K562 (cell line): Measurements from ENCODE around the gene PCDHGA7. TPM values are rescaled to one million over a fixed set of nuclear protein-coding genes. Genes with fewer than 3 reads are reported as not detected.

Experiments
- IRF9 ChIP-seq: fragments of 450-650 bp; IDR thresholded peaks from 2 replicates; pipeline ENCODE4 v1.6.1; 2016; ENCODE audit warnings: missing biosample characterization, missing genetic modification characterization
- LEF1 ChIP-seq: fragments of 450-650 bp; IDR thresholded peaks from 2 replicates; pipeline ENCODE4 v1.6.1; 2016; ENCODE audit warnings: mild to moderate bottlenecking
- ZNF253 ChIP-seq: fragments of 250-450 bp; sonication (Bioruptor Pico); conservative IDR thresholded peaks from 2 replicates; pipeline ENCODE4 v1.6.1; 2021; ENCODE audit warnings: mild to moderate bottlenecking
- polyA plus RNA-seq, 8 experiments: library from polyadenylated mRNA; depleted of rRNA in 4 of 8; stranded (reverse) in 5 of 8; unstranded in 3 of 8; fragments of >200 nt; fragmentation: Nextera tagmentation in 2 of 8; fragmentation: Illumina TruSeq in 1 of 8; extraction: Ambion mirVana in 2 of 8; extraction: Trizol in 1 of 8; gene quantifications; 2 replicates each; pipeline versions ENCODE4 v1.2.1 to v1.2.3, GENCODE V29; 2011 to 2014; ENCODE audit warnings: inconsistent platforms in 1 of 8, missing spikeins in 1 of 8
- total RNA-seq, 7 experiments: library from RNA; depleted of rRNA in 6 of 7; stranded (reverse); fragments of >200 nt in 6 of 7; fragmentation: Illumina TruSeq in 2 of 7; extraction: Trizol in 2 of 7; gene quantifications; 2 replicates each; pipeline versions ENCODE4 v1.2.1 to v1.2.3, GENCODE V29; 2011 to 2021; ENCODE audit warnings: low replicate concordance in 1 of 7

PCDHGA7 gene
- total and polyA plus RNA-seq, 9 of the 15 experiments (the other 6 are each of a cell fraction or from before 2014, with no cell fraction given) = 0.03 to 0.11 (median 0.06) TPM; not detected in 5

- TF ChIP-seq IRF9 (tag) = no peak
- TF ChIP-seq ZNF253 (CRISPR knock-in tag) = no peak
- TF ChIP-seq LEF1 = no peak
These were observed 51.5 kb downstream of the PCDHGA7 start (continued) for GRCh38 chr5:141434006-141434405.

Other genes starting within 250 kb of the PCDHGA7 start
Only the 7 nearest of the 36 such genes appear.
- 0.09 and 0.16 TPM in 2 replicates for gene PCDHGA5, start 18.6 kb upstream of the PCDHGA7 start, total RNA-seq (2014; rRNA removed)
- gene PCDHGA5, start 18.6 kb upstream of the PCDHGA7 start, total RNA-seq (2014; rRNA removed; fragmentation: Illumina TruSeq; extraction: Trizol) = 0.11 and 0.13 TPM in 2 replicates
- 0.14 and 0.15 TPM in 2 replicates for gene PCDHGA5, start 18.6 kb upstream of the PCDHGA7 start, total RNA-seq (2015; rRNA removed; fragmentation: Illumina TruSeq; extraction: Trizol)
- 0.13 and 0.18 TPM in 2 replicates for gene PCDHGA5, start 18.6 kb upstream of the PCDHGA7 start, total RNA-seq (2021)
- gene PCDHGA5, start 18.6 kb upstream of the PCDHGA7 start, polyA plus RNA-seq (2011; rRNA removed) = 0.08 and 0.14 TPM in 2 replicates
- gene PCDHGA5, start 18.6 kb upstream of the PCDHGA7 start, polyA plus RNA-seq (2014; fragmentation: Illumina TruSeq; extraction: Trizol) = 0.07 and 0.13 TPM in 2 replicates
- gene PCDHGA5, start 18.6 kb upstream of the PCDHGA7 start, polyA plus RNA-seq (2014; fragmentation: Nextera tagmentation; extraction: Ambion mirVana) = under 1 TPM in 1 of 2 experiments, not detected in 1; 0.01 TPM
- 0.03 and 0.13 TPM in 2 replicates for gene PCDHGA5, start 18.6 kb upstream of the PCDHGA7 start, polyA plus RNA-seq (2014; rRNA removed)
- 0.05 and 0.37 TPM in 2 replicates for gene PCDHGB3, start 12.5 kb upstream of the PCDHGA7 start, total RNA-seq (2014; rRNA removed)
- 0.16 and 0.18 TPM in 2 replicates for gene PCDHGB3, start 12.5 kb upstream of the PCDHGA7 start, total RNA-seq (2014; rRNA removed; fragmentation: Illumina TruSeq; extraction: Trizol)
- 0.11 and 0.23 TPM in 2 replicates for gene PCDHGB3, start 12.5 kb upstream of the PCDHGA7 start, total RNA-seq (2015; rRNA removed; fragmentation: Illumina TruSeq; extraction: Trizol)
- 0.07 and 0.16 TPM in 2 replicates for gene PCDHGB3, start 12.5 kb upstream of the PCDHGA7 start, total RNA-seq (2021)
- gene PCDHGB3, start 12.5 kb upstream of the PCDHGA7 start, polyA plus RNA-seq (2011; rRNA removed) = 0.05 and 0.11 TPM in 2 replicates
- gene PCDHGB3, start 12.5 kb upstream of the PCDHGA7 start, polyA plus RNA-seq (2014; fragmentation: Illumina TruSeq; extraction: Trizol) = 0.10 and 0.19 TPM in 2 replicates
- gene PCDHGB3, start 12.5 kb upstream of the PCDHGA7 start, polyA plus RNA-seq (2014; fragmentation: Nextera tagmentation; extraction: Ambion mirVana) = not detected
- gene PCDHGB3, start 12.5 kb upstream of the PCDHGA7 start, polyA plus RNA-seq (2014; rRNA removed) = 0.09 and 0.15 TPM in 2 replicates
- gene PCDHGA6, start 8.9 kb upstream of the PCDHGA7 start, total RNA-seq (2014; rRNA removed) = 0.09 and 0.16 TPM in 2 replicates
- 0.10 and 0.11 TPM in 2 replicates for gene PCDHGA6, start 8.9 kb upstream of the PCDHGA7 start, total RNA-seq (2014; rRNA removed; fragmentation: Illumina TruSeq; extraction: Trizol)
- gene PCDHGA6, start 8.9 kb upstream of the PCDHGA7 start, total RNA-seq (2015; rRNA removed; fragmentation: Illumina TruSeq; extraction: Trizol) = 0.11 and 0.18 TPM in 2 replicates
- 0.09 and 0.11 TPM in 2 replicates for gene PCDHGA6, start 8.9 kb upstream of the PCDHGA7 start, total RNA-seq (2021)
- gene PCDHGA6, start 8.9 kb upstream of the PCDHGA7 start, polyA plus RNA-seq (2011; rRNA removed) = 0.09 and 0.14 TPM in 2 replicates
- 0.06 and 0.07 TPM in 2 replicates for gene PCDHGA6, start 8.9 kb upstream of the PCDHGA7 start, polyA plus RNA-seq (2014; fragmentation: Illumina TruSeq; extraction: Trizol)
- under 1 TPM in 1 of 2 experiments, not detected in 1; 0.01 TPM for gene PCDHGA6, start 8.9 kb upstream of the PCDHGA7 start, polyA plus RNA-seq (2014; fragmentation: Nextera tagmentation; extraction: Ambion mirVana)
- gene PCDHGA6, start 8.9 kb upstream of the PCDHGA7 start, polyA plus RNA-seq (2014; rRNA removed) = 0.08 and 0.24 TPM in 2 replicates
- 0.14 TPM in 1 of 2 replicates, not detected in the other for gene PCDHGB4, start 5.0 kb downstream of the PCDHGA7 start, total RNA-seq (2014; rRNA removed)
- gene PCDHGB4, start 5.0 kb downstream of the PCDHGA7 start, total RNA-seq (2014; rRNA removed; fragmentation: Illumina TruSeq; extraction: Trizol) = 0.03 and 0.04 TPM in 2 replicates
- gene PCDHGB4, start 5.0 kb downstream of the PCDHGA7 start, total RNA-seq (2015; rRNA removed; fragmentation: Illumina TruSeq; extraction: Trizol) = 0.04 TPM in 1 of 2 replicates, not detected in the other
- gene PCDHGB4, start 5.0 kb downstream of the PCDHGA7 start, total RNA-seq (2021) = not detected in 2 replicates
- 0.03 TPM in 2 replicates for gene PCDHGB4, start 5.0 kb downstream of the PCDHGA7 start, polyA plus RNA-seq (2011; rRNA removed)
- gene PCDHGB4, start 5.0 kb downstream of the PCDHGA7 start, polyA plus RNA-seq (2014; fragmentation: Illumina TruSeq; extraction: Trizol) = 0.01 TPM in 1 of 2 replicates, not detected in the other
- gene PCDHGB4, start 5.0 kb downstream of the PCDHGA7 start, polyA plus RNA-seq (2014; fragmentation: Nextera tagmentation; extraction: Ambion mirVana) = not detected
- not detected in 2 replicates for gene PCDHGB4, start 5.0 kb downstream of the PCDHGA7 start, polyA plus RNA-seq (2014; rRNA removed)
- 0.04 and 0.09 TPM in 2 replicates for gene PCDHGA8, start 9.9 kb downstream of the PCDHGA7 start, total RNA-seq (2014; rRNA removed)
- 0.04 and 0.06 TPM in 2 replicates for gene PCDHGA8, start 9.9 kb downstream of the PCDHGA7 start, total RNA-seq (2014; rRNA removed; fragmentation: Illumina TruSeq; extraction: Trizol)
- 0.08 and 0.11 TPM in 2 replicates for gene PCDHGA8, start 9.9 kb downstream of the PCDHGA7 start, total RNA-seq (2015; rRNA removed; fragmentation: Illumina TruSeq; extraction: Trizol)
- gene PCDHGA8, start 9.9 kb downstream of the PCDHGA7 start, total RNA-seq (2021) = 0.07 and 0.18 TPM in 2 replicates
- 0.01 and 0.07 TPM in 2 replicates for gene PCDHGA8, start 9.9 kb downstream of the PCDHGA7 start, polyA plus RNA-seq (2011; rRNA removed)
- 0.06 and 0.10 TPM in 2 replicates for gene PCDHGA8, start 9.9 kb downstream of the PCDHGA7 start, polyA plus RNA-seq (2014; fragmentation: Illumina TruSeq; extraction: Trizol)
- gene PCDHGA8, start 9.9 kb downstream of the PCDHGA7 start, polyA plus RNA-seq (2014; fragmentation: Nextera tagmentation; extraction: Ambion mirVana) = not detected
- 0.07 and 0.13 TPM in 2 replicates for gene PCDHGA8, start 9.9 kb downstream of the PCDHGA7 start, polyA plus RNA-seq (2014; rRNA removed)
- 0.05 TPM in 1 of 2 replicates, not detected in the other for gene PCDHGB5, start 15.2 kb downstream of the PCDHGA7 start, total RNA-seq (2014; rRNA removed)
- gene PCDHGB5, start 15.2 kb downstream of the PCDHGA7 start, total RNA-seq (2014; rRNA removed; fragmentation: Illumina TruSeq; extraction: Trizol) = 0.13 and 0.15 TPM in 2 replicates
- 0.11 and 0.19 TPM in 2 replicates for gene PCDHGB5, start 15.2 kb downstream of the PCDHGA7 start, total RNA-seq (2015; rRNA removed; fragmentation: Illumina TruSeq; extraction: Trizol)
- 0.18 and 0.29 TPM in 2 replicates for gene PCDHGB5, start 15.2 kb downstream of the PCDHGA7 start, total RNA-seq (2021)
- 0.21 TPM in 1 of 2 replicates, not detected in the other for gene PCDHGB5, start 15.2 kb downstream of the PCDHGA7 start, polyA plus RNA-seq (2011; rRNA removed)
- gene PCDHGB5, start 15.2 kb downstream of the PCDHGA7 start, polyA plus RNA-seq (2014; fragmentation: Illumina TruSeq; extraction: Trizol) = 0.07 and 0.14 TPM in 2 replicates
- not detected for gene PCDHGB5, start 15.2 kb downstream of the PCDHGA7 start, polyA plus RNA-seq (2014; fragmentation: Nextera tagmentation; extraction: Ambion mirVana)
- 0.12 and 0.16 TPM in 2 replicates for gene PCDHGB5, start 15.2 kb downstream of the PCDHGA7 start, polyA plus RNA-seq (2014; rRNA removed)
- gene PCDHGA9, start 20.0 kb downstream of the PCDHGA7 start, total RNA-seq (2014; rRNA removed) = 0.09 TPM in 1 of 2 replicates, not detected in the other
- 0.06 and 0.15 TPM in 2 replicates for gene PCDHGA9, start 20.0 kb downstream of the PCDHGA7 start, total RNA-seq (2014; rRNA removed; fragmentation: Illumina TruSeq; extraction: Trizol)
- 0.11 TPM in 2 replicates for gene PCDHGA9, start 20.0 kb downstream of the PCDHGA7 start, total RNA-seq (2015; rRNA removed; fragmentation: Illumina TruSeq; extraction: Trizol)
- 0.18 and 0.20 TPM in 2 replicates for gene PCDHGA9, start 20.0 kb downstream of the PCDHGA7 start, total RNA-seq (2021)
- 0.11 TPM in 1 of 2 replicates, not detected in the other for gene PCDHGA9, start 20.0 kb downstream of the PCDHGA7 start, polyA plus RNA-seq (2011; rRNA removed)
- 0.07 TPM in 1 of 2 replicates, not detected in the other for gene PCDHGA9, start 20.0 kb downstream of the PCDHGA7 start, polyA plus RNA-seq (2014; fragmentation: Illumina TruSeq; extraction: Trizol)
- gene PCDHGA9, start 20.0 kb downstream of the PCDHGA7 start, polyA plus RNA-seq (2014; fragmentation: Nextera tagmentation; extraction: Ambion mirVana) = not detected
- 0.03 TPM in 1 of 2 replicates, not detected in the other for gene PCDHGA9, start 20.0 kb downstream of the PCDHGA7 start, polyA plus RNA-seq (2014; rRNA removed)